Mesendoderm (in vitro differentiated cells): ENCODE data around the gene SPAG4.

Experiments
- DNase-seq: peaks from one replicate; pipeline ENCODE4 v3.0.0; 2013
- H2AK5ac ChIP-seq: 2 replicates; pipeline ENCODE4 v1.6.1; 2013; ENCODE audit warnings: low read length, inconsistent platforms
- H2BK120ac ChIP-seq: 2 replicates; pipeline ENCODE4 v1.6.1; 2013; ENCODE audit warnings: low read depth, mild to moderate bottlenecking, low read length, moderate library complexity, mixed read lengths
- H2BK15ac ChIP-seq: replicated peaks from 2 replicates; pipeline ENCODE4 v1.6.1; 2013; ENCODE audit warnings: low read depth, mild to moderate bottlenecking, moderate library complexity
- H2BK5ac ChIP-seq: 2 replicates; pipeline ENCODE4 v1.6.1; 2013; ENCODE audit warnings: low read length, inconsistent platforms
- H3K18ac ChIP-seq: 2 replicates; pipeline ENCODE4 v1.6.1; 2013; ENCODE audit warnings: mild to moderate bottlenecking, low read length, mixed read lengths
- H3K23ac ChIP-seq: one replicate; pipeline ENCODE4 v1.6.1; 2013; ENCODE audit warnings: low read length
- H3K27ac ChIP-seq: 2 replicates; pipeline ENCODE4 v1.5.1; 2013; ENCODE audit warnings: low read depth, mild to moderate bottlenecking, inconsistent platforms, low read length, moderate library complexity
- H3K27me3 ChIP-seq: 2 replicates; pipeline ENCODE4 v1.6.1; 2013; ENCODE audit warnings: low read length, control low read depth, mild to moderate bottlenecking, inconsistent platforms; ENCODE audit not compliant: insufficient read depth, poor library complexity
- H3K36me3 ChIP-seq: 2 replicates; pipeline ENCODE4 v1.6.1; 2013; ENCODE audit warnings: low read length, inconsistent platforms; ENCODE audit not compliant: control insufficient read depth, insufficient read depth
- H3K4ac ChIP-seq: one replicate; pipeline ENCODE4 v1.6.1; 2013; ENCODE audit warnings: low read depth, mild to moderate bottlenecking, low read length, moderate library complexity
- H3K4me1 ChIP-seq: 2 replicates; pipeline ENCODE4 v1.6.1; 2013; ENCODE audit warnings: low read depth, low read length, inconsistent platforms; ENCODE audit not compliant: control insufficient read depth
- H3K4me2 ChIP-seq: 2 replicates; pipeline ENCODE4 v1.6.1; 2013; ENCODE audit warnings: low read length
- H3K4me3 ChIP-seq: 2 replicates; pipeline ENCODE4 v1.5.1; 2013; ENCODE audit warnings: mild to moderate bottlenecking, low read length
- H3K56ac ChIP-seq: one replicate; pipeline ENCODE4 v1.6.1; 2013; ENCODE audit warnings: low read length
- H3K79me1 ChIP-seq: 2 replicates; pipeline ENCODE4 v1.6.1; 2013; ENCODE audit warnings: low read length, inconsistent platforms
- H3K79me2 ChIP-seq: 2 replicates; pipeline ENCODE4 v1.6.1; 2013; ENCODE audit warnings: mild to moderate bottlenecking, low read length; ENCODE audit not compliant: control insufficient read depth, insufficient read depth
- H3K9ac ChIP-seq: 2 replicates; pipeline ENCODE4 v1.6.1; 2013; ENCODE audit warnings: low read length, inconsistent platforms
- H4K5ac ChIP-seq: one replicate; pipeline ENCODE4 v1.6.1; 2013; ENCODE audit warnings: low read length
- H4K8ac ChIP-seq: one replicate; pipeline ENCODE4 v1.6.1; 2013; ENCODE audit warnings: low read depth, mild to moderate bottlenecking, control low read depth, low read length, moderate library complexity
- WGBS: extraction: QIAGEN DNeasy Blood & Tissue Kit; methylation state at CpG from one replicate; pipeline ENCODE4 v1.1.7; 2013; ENCODE audit warnings: low lambda C conversion rate, missing lambda C conversion rate; ENCODE audit not compliant: insufficient coverage; ENCODE audit errors: extremely low coverage; 5-methylcytosine and 5-hydroxymethylcytosine counted together

SPAG4 gene

GRCh38 chr20:35617397-35618262, 2.0 kb downstream of the SPAG4 start:
- no peak overlapping the region for H4K8ac ChIP-seq
- no peak overlapping the region for H2BK120ac ChIP-seq
- H3K23ac ChIP-seq: no peak overlapping the region
- peaks cover 3% of the 10 kb centered on the region for H3K36me3 ChIP-seq
- H3K9ac ChIP-seq: peak overlapping the region; percentile 45
- H2BK5ac ChIP-seq: no peak overlapping the region
- H3K4me3 ChIP-seq: no peak overlapping the region
- no peak overlapping the region for H4K5ac ChIP-seq
- H3K79me1 ChIP-seq: no peaks in the 10 kb centered on the region
- H3K27me3 ChIP-seq: no peaks in the 10 kb centered on the region
- H2AK5ac ChIP-seq: peak overlapping the region; percentile 27
- no peak overlapping the region for H3K4ac ChIP-seq
- H3K27ac ChIP-seq: no peak overlapping the region
- no peaks in the 10 kb centered on the region for H3K79me2 ChIP-seq
- peak overlapping the region; percentile 2 for H3K18ac ChIP-seq
- WGBS: no CpG with 5 or more reads among the region's 22 CpGs
- peak; percentile 86 for DNase-seq
- peaks cover 5% of the 10 kb centered on the region for H3K4me1 ChIP-seq
- peak overlapping the region; percentile 35 for H3K4me2 ChIP-seq
- peak overlapping the region; percentile 71 for H3K56ac ChIP-seq
- H2BK15ac ChIP-seq: no peak overlapping the region

- Histone ChIP-seq H4K8ac (no peak overlapping the region), H2BK120ac (no peak overlapping the region), H3K56ac (peak overlapping the region; percentile 61), H2AK5ac (no peak overlapping the region), H3K4me3 (peak overlapping the region; percentile 4), H2BK15ac (no peak overlapping the region), H3K27ac (no peak overlapping the region), H3K9ac (peak overlapping the region; percentile 63), H3K27me3 (no peaks in the 10 kb centered on the region), H3K23ac (no peak overlapping the region), H3K79me2 (no peaks in the 10 kb centered on the region), H3K79me1 (no peaks in the 10 kb centered on the region), H3K36me3 (peaks cover 3% of the 10 kb centered on the region), H2BK5ac (no peak overlapping the region), H3K18ac (no peak overlapping the region), H3K4me1 (peaks cover 5% of the 10 kb centered on the region), H3K4me2 (peak overlapping the region; percentile 68), H4K5ac (no peak overlapping the region), H3K4ac (no peak overlapping the region)
- DNase-seq: no peak
- WGBS: no CpG with 5 or more reads among the region's 35 CpGs
Measured at GRCh38 chr20:35618263-35619131, 2.9 kb downstream of the SPAG4 start.

- H3K23ac ChIP-seq: no peak overlapping the region
- no peaks in the 10 kb centered on the region for H3K79me1 ChIP-seq
- H4K8ac ChIP-seq: no peak overlapping the region
- H3K27ac ChIP-seq: no peak overlapping the region
- H3K27me3 ChIP-seq: no peaks in the 10 kb centered on the region
- H3K4ac ChIP-seq: no peak overlapping the region
- H2BK5ac ChIP-seq: no peak overlapping the region
- peaks cover 5% of the 10 kb centered on the region for H3K4me1 ChIP-seq
- no peak overlapping the region for H2BK120ac ChIP-seq
- no peak overlapping the region for H4K5ac ChIP-seq
- peak; percentile 97 for DNase-seq
- H2AK5ac ChIP-seq: no peak overlapping the region
- H3K56ac ChIP-seq: peak overlapping the region; percentile 87
- peak overlapping the region; percentile 52 for H3K4me3 ChIP-seq
- WGBS: no CpG with 5 or more reads among the region's 49 CpGs
- peak overlapping the region; percentile 68 for H3K9ac ChIP-seq
- no peak overlapping the region for H3K18ac ChIP-seq
- no peak overlapping the region for H2BK15ac ChIP-seq
- no peaks in the 10 kb centered on the region for H3K79me2 ChIP-seq
- peak overlapping the region; percentile 73 for H3K4me2 ChIP-seq
- peaks cover 3% of the 10 kb centered on the region for H3K36me3 ChIP-seq
Measured at GRCh38 chr20:35619196-35620095, 3.8 kb downstream of the SPAG4 start.

- no peak overlapping the region for H2BK15ac ChIP-seq
- peaks cover 7% of the 10 kb centered on the region for H3K36me3 ChIP-seq
- no peak overlapping the region for H2AK5ac ChIP-seq
- H3K4me3 ChIP-seq: no peak overlapping the region
- no peaks in the 10 kb centered on the region for H3K79me1 ChIP-seq
- no peak overlapping the region for H3K56ac ChIP-seq
- no peak overlapping the region for H3K9ac ChIP-seq
- no peak overlapping the region for H2BK120ac ChIP-seq
- no peak overlapping the region for H4K8ac ChIP-seq
- no peak overlapping the region for H4K5ac ChIP-seq
- H3K4ac ChIP-seq: no peak overlapping the region
- H3K23ac ChIP-seq: no peak overlapping the region
- no peak overlapping the region for H3K18ac ChIP-seq
- no peak overlapping the region for H3K4me2 ChIP-seq
- WGBS: no CpG with 5 or more reads among the region's 11 CpGs
- H3K79me2 ChIP-seq: no peaks in the 10 kb centered on the region
- no peak overlapping the region for H2BK5ac ChIP-seq
- H3K4me1 ChIP-seq: peaks cover 5% of the 10 kb centered on the region
- H3K27me3 ChIP-seq: no peaks in the 10 kb centered on the region
- DNase-seq: no peak
- H3K27ac ChIP-seq: no peak overlapping the region
Measured at GRCh38 chr20:35620818-35621559, 5.4 kb downstream of the SPAG4 start.

- Histone ChIP-seq H3K4me3 (no peak overlapping the region), H4K8ac (no peak overlapping the region), H3K79me2 (no peaks in the 10 kb centered on the region), H2BK120ac (no peak overlapping the region), H2AK5ac (no peak overlapping the region), H2BK15ac (no peak overlapping the region), H3K4ac (no peak overlapping the region), H3K27ac (no peak overlapping the region), H3K23ac (no peak overlapping the region), H3K36me3 (peaks cover 9% of the 10 kb centered on the region), H3K4me1 (peaks cover 5% of the 10 kb centered on the region), H4K5ac (no peak overlapping the region), H3K18ac (no peak overlapping the region), H3K9ac (no peak overlapping the region), H3K56ac (no peak overlapping the region), H2BK5ac (no peak overlapping the region), H3K4me2 (no peak overlapping the region), H3K79me1 (no peaks in the 10 kb centered on the region), H3K27me3 (no peaks in the 10 kb centered on the region)
- WGBS: no CpG with 5 or more reads among the region's 2 CpGs
- peak; percentile 53 for DNase-seq
Measured at GRCh38 chr20:35621560-35621946, 5.9 kb downstream of the SPAG4 start.
